HCT116 (cell line): ENCODE measurements around the gene CSNK1G1.

Experiments
- CBX3 ChIP-seq: IDR thresholded peaks from 2 replicates; pipeline ENCODE4 v1.6.1; 2012; ENCODE audit warnings: low read depth
- CEBPB ChIP-seq: IDR thresholded peaks from 2 replicates; pipeline ENCODE4 v1.6.1; 2012; ENCODE audit warnings: low read depth
- CTCF ChIP-seq, 3 experiments: fragments of 200-600 bp in 1 of 3; sonication (generic) in 1 of 3; IDR thresholded peaks in 2 of 3; conservative IDR thresholded peaks in 1 of 3; 2 replicates each; pipeline ENCODE4 v1.5.1; 2012 to 2017; ENCODE audit warnings: low read depth in 2 of 3, low read length in 2 of 3, antibody characterized with exemption in 1 of 3, borderline replicate concordance in 1 of 3, control low read depth in 1 of 3, mild to moderate bottlenecking in 1 of 3, mixed read lengths in 1 of 3, mixed run types in 1 of 3, moderate library complexity in 1 of 3; ENCODE audit not compliant: insufficient read depth in 1 of 3
- EGR1 ChIP-seq: IDR thresholded peaks from 2 replicates; pipeline ENCODE4 v1.6.1; 2012; ENCODE audit warnings: low read depth
- POLR2A ChIP-seq: IDR thresholded peaks from 2 replicates; pipeline ENCODE4 v1.7.0; 2011; ENCODE audit warnings: borderline replicate concordance; ENCODE audit not compliant: insufficient read depth, insufficient read length; ENCODE audit errors: extremely low read depth
- REST ChIP-seq: IDR thresholded peaks from 2 replicates; pipeline ENCODE4 v1.6.1; 2012; ENCODE audit warnings: low read depth
- SP1 ChIP-seq: IDR thresholded peaks from 2 replicates; pipeline ENCODE4 v1.6.1; 2012; ENCODE audit warnings: low read depth
- YY1 ChIP-seq: IDR thresholded peaks from 2 replicates; pipeline ENCODE4 v1.6.1; 2011; ENCODE audit warnings: low read length, low read depth, moderate library complexity, mild to moderate bottlenecking; ENCODE audit not compliant: insufficient replicate concordance; ENCODE audit errors: extremely low read depth
- ZBTB33 ChIP-seq: IDR thresholded peaks from 2 replicates; pipeline ENCODE4 v1.6.1; 2011; ENCODE audit warnings: mild to moderate bottlenecking, low read length, moderate library complexity; ENCODE audit not compliant: insufficient replicate concordance; ENCODE audit errors: extremely low read depth

GRCh38 chr15:64348455-64348854 lies 7.5 kb downstream of the CSNK1G1 start:
- TF ChIP-seq REST (no peak), CTCF (IDR thresholded peaks at IDR 0.05 in 2 of 3, conservative IDR thresholded peaks at IDR 0.05 in 1 of 3; ENCODE audit: borderline replicate concordance in 1 of 3, insufficient read depth in 1 of 3, low read depth in 2 of 3, low read length in 2 of 3) (no peak), SP1 (no peak), CEBPB (no peak), POLR2A (no peak), CBX3 (no peak), ZBTB33 (no peak), YY1 (no peak), EGR1 (no peak)
